Thoracic aorta (tissue), 2 donors: Measurements from ENCODE around the gene SGTB. TPM values are rescaled to one million over a fixed set of nuclear protein-coding genes. Genes with fewer than 3 reads are reported as not detected.
A peak's percentile ranks its signal among the peaks of the same experiment; 100 is the strongest.

Experiments
- ATAC-seq: fragments of 150-250 bp; one replicate; pipeline ENCODE4 v1.8.0; 2017; ENCODE audit warnings: low read depth; ENCODE audit not compliant: insufficient number of reproducible peaks, low FRiP score
- DNase-seq: peaks from one replicate; pipeline ENCODE4 v3.0.0-alpha.2; 2020; ENCODE audit warnings: low spot score
- H3K27ac ChIP-seq, 2 donors: fragments of 200-600 bp; sonication (generic); 1 replicate in 1 of 2; 2 replicates in 1 of 2; pipeline ENCODE4 v1.5.1; 2016; ENCODE audit warnings: mild to moderate bottlenecking in 2 of 2, moderate library complexity in 2 of 2
- H3K27me3 ChIP-seq: fragments of 200-600 bp; sonication (generic); replicated peaks from 2 replicates; pipeline ENCODE4 v1.6.0; 2016; ENCODE audit warnings: mild to moderate bottlenecking; ENCODE audit not compliant: insufficient read depth
- H3K36me3 ChIP-seq: fragments of 200-600 bp; sonication (generic); one replicate; pipeline ENCODE4 v1.5.1; 2016
- H3K4me1 ChIP-seq, 2 donors: fragments of 200-600 bp; sonication (generic); 1 replicate in 1 of 2; 2 replicates in 1 of 2; pipeline versions ENCODE4 v1.5.1 to v1.6.0; 2016; ENCODE audit warnings: low read depth in 2 of 2, mild to moderate bottlenecking in 1 of 2; ENCODE audit not compliant: control insufficient read depth in 1 of 2
- H3K4me3 ChIP-seq: fragments of 200-600 bp; sonication (generic); 2 replicates; pipeline ENCODE4 v1.5.1; 2016; ENCODE audit warnings: mild to moderate bottlenecking
- H3K9me3 ChIP-seq: fragments of 200-600 bp; sonication (generic); 2 replicates; pipeline ENCODE4 v1.5.1; 2016
- CTCF ChIP-seq: fragments of 200-600 bp; sonication (generic); IDR thresholded peaks from one replicate; pipeline ENCODE4 v1.5.1; 2019; ENCODE audit warnings: antibody characterized with exemption
- total RNA-seq, 2 donors: library from RNA; depleted of rRNA; stranded (reverse); fragments of >200 nt; gene quantifications; one replicate each; pipeline versions ENCODE4 v1.1.0 to v1.2.3, GENCODE V29; 2016

SGTB gene
- total RNA-seq, 2 donors from 2014 or later: 24.3 to 26.4 TPM

- Histone ChIP-seq H3K4me3 (no peak overlapping the region), H3K4me1 (no peaks in the 10 kb centered on the region), H3K9me3 (no peaks in the 10 kb centered on the region), H3K36me3 (no peaks in the 10 kb centered on the region), H3K27ac (no peak overlapping the region), H3K27me3 (no peaks in the 10 kb centered on the region)
- no peak for ATAC-seq
- peak; percentile 50 for TF ChIP-seq CTCF
- no peak for DNase-seq
These were observed 20.8 kb upstream of the SGTB start for GRCh38 chr5:65742565-65743231.

GRCh38 chr5:65739162-65739561, 17.3 kb upstream of the SGTB start:
- ATAC-seq (no peak), DNase-seq (no peak)
- Histone ChIP-seq H3K4me1 (no peaks in the 10 kb centered on the region), H3K9me3 (no peaks in the 10 kb centered on the region), H3K36me3 (no peaks in the 10 kb centered on the region), H3K27me3 (no peaks in the 10 kb centered on the region), H3K27ac (no peak overlapping the region), H3K4me3 (no peak overlapping the region)
- TF ChIP-seq CTCF: no peak

GRCh38 chr5:65738305-65738704, 16.4 kb upstream of the SGTB start:
- no peak for TF ChIP-seq CTCF

GRCh38 chr5:65737842-65738241, 15.9 kb upstream of the SGTB start:
- ATAC-seq: no peak
- no peaks in the 10 kb centered on the region for H3K4me1 ChIP-seq

More at GRCh38 chr5:65738305-65738704, 16.4 kb upstream of the SGTB start:
- no peak overlapping the region for H3K27ac ChIP-seq
- H3K9me3 ChIP-seq: no peaks in the 10 kb centered on the region
- H3K36me3 ChIP-seq: no peaks in the 10 kb centered on the region
- DNase-seq (no peak), ATAC-seq (no peak)
- no peaks in the 10 kb centered on the region for H3K4me1 ChIP-seq
- H3K27me3 ChIP-seq: no peaks in the 10 kb centered on the region
- H3K4me3 ChIP-seq: no peak overlapping the region

GRCh38 chr5:65736011-65736410, 14.1 kb upstream of the SGTB start:
- TF ChIP-seq CTCF: no peak
- H3K4me1 ChIP-seq: no peaks in the 10 kb centered on the region
- DNase-seq (no peak), ATAC-seq (no peak)
- no peaks in the 10 kb centered on the region for H3K27me3 ChIP-seq
- H3K9me3 ChIP-seq: no peaks in the 10 kb centered on the region
- H3K4me3 ChIP-seq: no peak overlapping the region
- H3K27ac ChIP-seq: no peak overlapping the region
- no peaks in the 10 kb centered on the region for H3K36me3 ChIP-seq

More at GRCh38 chr5:65737842-65738241, 15.9 kb upstream of the SGTB start:
- Histone ChIP-seq H3K27me3 (no peaks in the 10 kb centered on the region), H3K4me3 (no peak overlapping the region), H3K36me3 (no peaks in the 10 kb centered on the region), H3K9me3 (no peaks in the 10 kb centered on the region), H3K27ac (no peak overlapping the region)
- TF ChIP-seq CTCF: no peak
- DNase-seq: no peak
